Ishikawa (cell line): Measurements from ENCODE around the gene ACAP2.

Experiments
- CEBPB ChIP-seq: IDR thresholded peaks from 2 replicates; pipeline ENCODE4 v1.6.1; 2012
- CREB1 ChIP-seq: IDR thresholded peaks from 2 replicates; pipeline ENCODE4 v1.6.1; 2012; ENCODE audit warnings: low read depth
- EGR1 ChIP-seq: IDR thresholded peaks from 2 replicates; pipeline ENCODE4 v1.6.1; 2012
- EP300 ChIP-seq: IDR thresholded peaks from 2 replicates; pipeline ENCODE4 v1.6.1; 2012; ENCODE audit warnings: borderline replicate concordance
- FOXM1 ChIP-seq: IDR thresholded peaks from 2 replicates; pipeline ENCODE4 v1.6.1; 2012; ENCODE audit warnings: low read depth, borderline replicate concordance
- NFIC ChIP-seq: IDR thresholded peaks from 2 replicates; pipeline ENCODE4 v1.6.1; 2012
- RAD21 ChIP-seq: IDR thresholded peaks from 2 replicates; pipeline ENCODE4 v1.6.1; 2012; ENCODE audit warnings: low read depth
- TAF1 ChIP-seq: IDR thresholded peaks from 2 replicates; pipeline ENCODE4 v1.6.1; 2012; ENCODE audit warnings: low read depth, mild to moderate bottlenecking
- TCF12 ChIP-seq: IDR thresholded peaks from 2 replicates; pipeline ENCODE4 v1.6.1; 2012; ENCODE audit warnings: low read depth
- TEAD4 ChIP-seq: IDR thresholded peaks from 2 replicates; pipeline ENCODE4 v1.6.1; 2012
- YY1 ChIP-seq: IDR thresholded peaks from 2 replicates; pipeline ENCODE4 v1.6.1; 2012; ENCODE audit warnings: low read depth
- ZBTB7A ChIP-seq: IDR thresholded peaks from 2 replicates; pipeline ENCODE4 v1.6.1; 2012; ENCODE audit warnings: low read depth
- TF ChIP-seq, protein P1 (sequence below): IDR thresholded peaks from 2 replicates; pipeline ENCODE4 v1.6.1; 2012
- TF ChIP-seq, protein P2 (sequence below): IDR thresholded peaks from 2 replicates; pipeline ENCODE4 v1.6.1; 2012; ENCODE audit warnings: low read depth, mild to moderate bottlenecking
- TF ChIP-seq, protein P3 (sequence below): IDR thresholded peaks from 2 replicates; pipeline ENCODE4 v1.6.1; 2012

Gene ACAP2

DNA sequence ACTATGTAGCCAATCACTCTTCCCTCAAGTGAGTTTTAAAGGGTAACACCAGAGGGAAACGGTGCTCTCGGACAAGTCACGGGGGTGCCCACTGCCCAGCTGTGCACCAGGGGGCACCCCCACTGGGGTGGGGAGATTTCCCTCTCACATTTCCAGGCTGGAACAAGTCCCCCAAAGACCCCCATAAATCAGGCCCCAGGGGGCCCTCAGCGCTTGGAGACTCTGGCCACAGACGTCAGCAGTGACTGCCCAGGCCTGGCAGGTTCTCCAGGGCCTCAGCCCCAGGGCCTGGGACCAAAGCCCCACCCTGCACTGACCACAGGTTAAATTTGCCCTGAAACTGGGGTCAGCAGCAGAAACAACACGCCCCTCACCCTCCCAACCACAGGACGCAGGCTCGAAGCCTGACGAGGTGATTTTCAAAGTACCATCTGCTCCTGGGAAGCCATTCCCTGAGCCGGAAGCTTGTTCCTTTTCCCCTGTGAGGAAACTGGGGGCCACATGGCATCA, 188.8 kb downstream of the ACAP2 start:
- TF ChIP-seq NFIC (peak; percentile 36; the same call in 1 of the 2 replicates), TEAD4 (0 out of 2 replicates have a peak, but pooled peaks have one; percentile 11), TCF12 (peak; percentile 70), CREB1 (no peak), YY1 (no peak), EP300 (peak; percentile 74; the same call in 1 of the 2 replicates), FOXM1 (peak; percentile 45; the same call in 1 of the 2 replicates)
- TF ChIP-seq, protein P1, sequence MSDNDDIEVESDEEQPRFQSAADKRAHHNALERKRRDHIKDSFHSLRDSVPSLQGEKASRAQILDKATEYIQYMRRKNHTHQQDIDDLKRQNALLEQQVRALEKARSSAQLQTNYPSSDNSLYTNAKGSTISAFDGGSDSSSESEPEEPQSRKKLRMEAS = 0 out of 2 replicates have a peak, but pooled peaks have one; percentile 21

DNA sequence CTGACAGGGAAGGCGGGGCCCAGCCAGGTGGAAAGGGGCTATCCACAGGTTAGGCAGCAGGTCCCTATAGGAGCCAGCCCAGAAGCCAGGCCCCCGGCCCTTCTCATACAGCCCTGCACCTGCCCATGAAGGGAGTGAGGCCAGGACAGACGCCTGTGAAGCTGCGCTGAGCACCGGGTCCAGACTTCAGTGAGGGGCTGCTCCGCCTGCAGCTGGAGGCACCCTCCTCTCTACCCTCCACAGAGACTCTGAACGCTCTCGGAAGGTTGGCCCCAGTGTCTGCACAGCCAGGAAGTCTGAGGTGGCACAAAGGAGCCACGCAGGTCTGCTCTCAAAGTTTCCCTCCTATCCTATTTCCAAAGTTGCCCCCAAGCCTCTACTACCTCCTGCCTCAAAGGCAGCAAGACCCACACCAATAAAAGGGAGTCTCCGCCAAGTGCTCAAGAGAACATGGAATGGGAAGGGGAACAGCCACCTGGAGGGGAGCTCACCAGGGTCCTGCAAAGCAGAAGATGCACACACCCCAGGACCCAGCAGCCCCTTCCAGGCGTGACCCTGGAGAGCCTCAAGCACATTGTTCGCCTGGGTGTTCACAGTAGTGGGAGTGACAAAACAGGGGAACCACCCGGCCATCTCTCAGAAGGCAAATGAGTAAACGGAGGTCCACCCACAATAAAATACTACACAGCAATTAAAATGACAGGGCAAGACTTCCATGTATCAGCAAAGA, 191.3 kb downstream of the ACAP2 start:
- no peak for TF ChIP-seq YY1
- no peak for TF ChIP-seq RAD21
- no peak for TF ChIP-seq CEBPB
- TF ChIP-seq TEAD4 = no peak
- TF ChIP-seq TCF12 = no peak
- TF ChIP-seq, protein P2, sequence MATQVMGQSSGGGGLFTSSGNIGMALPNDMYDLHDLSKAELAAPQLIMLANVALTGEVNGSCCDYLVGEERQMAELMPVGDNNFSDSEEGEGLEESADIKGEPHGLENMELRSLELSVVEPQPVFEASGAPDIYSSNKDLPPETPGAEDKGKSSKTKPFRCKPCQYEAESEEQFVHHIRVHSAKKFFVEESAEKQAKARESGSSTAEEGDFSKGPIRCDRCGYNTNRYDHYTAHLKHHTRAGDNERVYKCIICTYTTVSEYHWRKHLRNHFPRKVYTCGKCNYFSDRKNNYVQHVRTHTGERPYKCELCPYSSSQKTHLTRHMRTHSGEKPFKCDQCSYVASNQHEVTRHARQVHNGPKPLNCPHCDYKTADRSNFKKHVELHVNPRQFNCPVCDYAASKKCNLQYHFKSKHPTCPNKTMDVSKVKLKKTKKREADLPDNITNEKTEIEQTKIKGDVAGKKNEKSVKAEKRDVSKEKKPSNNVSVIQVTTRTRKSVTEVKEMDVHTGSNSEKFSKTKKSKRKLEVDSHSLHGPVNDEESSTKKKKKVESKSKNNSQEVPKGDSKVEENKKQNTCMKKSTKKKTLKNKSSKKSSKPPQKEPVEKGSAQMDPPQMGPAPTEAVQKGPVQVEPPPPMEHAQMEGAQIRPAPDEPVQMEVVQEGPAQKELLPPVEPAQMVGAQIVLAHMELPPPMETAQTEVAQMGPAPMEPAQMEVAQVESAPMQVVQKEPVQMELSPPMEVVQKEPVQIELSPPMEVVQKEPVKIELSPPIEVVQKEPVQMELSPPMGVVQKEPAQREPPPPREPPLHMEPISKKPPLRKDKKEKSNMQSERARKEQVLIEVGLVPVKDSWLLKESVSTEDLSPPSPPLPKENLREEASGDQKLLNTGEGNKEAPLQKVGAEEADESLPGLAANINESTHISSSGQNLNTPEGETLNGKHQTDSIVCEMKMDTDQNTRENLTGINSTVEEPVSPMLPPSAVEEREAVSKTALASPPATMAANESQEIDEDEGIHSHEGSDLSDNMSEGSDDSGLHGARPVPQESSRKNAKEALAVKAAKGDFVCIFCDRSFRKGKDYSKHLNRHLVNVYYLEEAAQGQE = no peak
- no peak for TF ChIP-seq FOXM1
- TF ChIP-seq, protein P3, sequence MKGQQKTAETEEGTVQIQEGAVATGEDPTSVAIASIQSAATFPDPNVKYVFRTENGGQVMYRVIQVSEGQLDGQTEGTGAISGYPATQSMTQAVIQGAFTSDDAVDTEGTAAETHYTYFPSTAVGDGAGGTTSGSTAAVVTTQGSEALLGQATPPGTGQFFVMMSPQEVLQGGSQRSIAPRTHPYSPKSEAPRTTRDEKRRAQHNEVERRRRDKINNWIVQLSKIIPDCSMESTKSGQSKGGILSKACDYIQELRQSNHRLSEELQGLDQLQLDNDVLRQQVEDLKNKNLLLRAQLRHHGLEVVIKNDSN = no peak
- no peak for TF ChIP-seq CREB1
- TF ChIP-seq, protein P1 = no peak

DNA sequence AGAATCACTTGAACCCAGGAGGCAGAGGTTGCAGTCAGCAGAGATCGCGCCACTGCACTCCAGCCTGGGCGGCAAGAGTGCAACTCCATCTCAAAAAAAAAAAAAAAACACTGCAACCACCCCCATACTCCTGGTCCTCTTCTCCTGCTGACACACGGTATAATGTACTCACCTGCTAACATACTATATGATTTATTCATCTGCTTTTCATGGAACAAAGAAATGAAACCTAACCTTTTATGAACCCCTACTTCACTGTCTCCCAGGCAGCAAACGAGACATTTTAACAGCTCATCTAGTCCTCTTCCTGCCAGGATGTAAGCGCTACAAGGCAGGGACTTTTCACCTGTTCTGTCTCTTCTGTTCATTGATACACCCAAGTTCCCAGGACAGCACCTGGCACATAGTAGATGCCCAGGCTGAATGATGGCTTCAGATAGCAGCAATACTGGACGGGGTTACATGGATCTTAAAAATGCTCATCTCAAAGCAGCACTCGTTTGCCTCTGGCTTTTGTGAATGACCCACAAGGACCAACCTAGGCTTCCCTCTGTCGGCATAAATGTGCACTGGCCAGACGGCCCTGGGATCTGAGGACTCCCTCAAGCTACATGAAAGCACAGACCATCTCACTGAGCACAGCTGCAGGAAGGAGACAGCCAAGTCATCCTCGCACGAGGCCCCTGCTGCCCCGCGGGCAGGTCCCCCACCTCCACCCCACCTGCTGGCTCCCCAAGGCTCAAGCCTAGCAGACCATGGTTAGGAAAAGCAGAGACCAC, 192.2 kb downstream of the ACAP2 start:
- TF ChIP-seq TAF1 = no peak

DNA sequence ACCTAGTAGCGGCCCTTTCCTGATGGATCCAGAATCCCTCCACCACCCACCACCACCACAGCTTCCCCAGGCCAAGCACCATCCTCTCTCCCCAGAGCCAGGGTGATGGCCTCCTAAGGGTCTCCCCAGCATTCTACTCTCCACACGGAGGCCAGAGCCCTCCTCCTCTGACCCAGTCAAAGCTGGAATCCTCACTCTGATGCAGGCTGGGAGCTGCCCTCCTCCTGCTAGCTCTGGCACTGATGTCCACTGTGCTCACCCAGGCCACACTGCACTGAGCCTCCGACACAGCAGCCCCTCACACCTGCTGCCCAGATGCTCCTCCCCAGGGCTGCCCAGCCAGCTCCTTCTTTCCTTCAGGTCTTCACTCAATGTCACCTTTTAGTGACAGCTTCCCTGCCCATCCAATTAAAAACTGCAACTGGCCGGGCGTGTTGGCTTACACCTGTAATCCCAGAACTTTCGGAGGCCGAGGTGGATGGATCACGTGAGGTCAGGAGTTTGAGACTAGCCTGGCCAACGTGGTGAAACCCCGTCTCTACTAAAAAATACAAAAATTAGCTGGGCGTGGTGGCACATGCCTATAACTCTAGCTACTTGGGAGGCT, 192.9 kb downstream of the ACAP2 start:
- TF ChIP-seq TAF1 = no peak
- TF ChIP-seq TCF12 = no peak
- TF ChIP-seq, protein P2 = no peak

DNA sequence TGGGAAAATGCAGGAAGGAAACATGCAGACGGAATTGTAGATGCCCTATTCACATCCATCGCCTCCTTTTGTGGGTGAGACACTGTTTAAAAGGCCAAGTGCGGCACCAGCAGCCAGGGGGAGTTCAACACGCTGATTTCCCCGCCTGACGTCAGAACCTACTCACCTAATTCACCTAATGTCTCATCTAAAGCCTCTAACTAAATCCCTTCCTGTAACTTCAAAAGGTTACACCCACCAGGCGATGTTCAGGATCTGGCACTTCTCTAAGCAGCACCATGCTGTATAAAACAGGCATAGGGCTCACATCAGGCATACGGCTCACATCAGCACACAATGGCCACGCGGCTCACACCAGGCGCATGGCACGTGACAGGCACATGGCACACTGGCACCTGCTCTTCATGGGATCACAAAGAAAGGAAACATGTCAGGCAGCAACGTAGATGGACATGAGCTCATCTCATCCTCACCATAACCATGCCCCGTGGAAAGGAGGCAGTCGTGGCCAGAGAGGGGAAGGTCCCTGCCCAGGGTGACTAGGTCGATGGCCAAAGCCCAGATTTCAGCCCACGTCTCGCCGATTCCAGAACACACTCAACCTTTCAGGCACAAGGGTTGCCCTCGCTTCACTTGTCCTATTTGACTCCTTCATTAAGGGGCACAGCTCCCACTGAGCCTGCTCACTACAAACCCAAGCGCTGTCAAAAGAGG, 193.6 kb downstream of the ACAP2 start:
- TF ChIP-seq TCF12 (no peak), EGR1 (no peak), CREB1 (no peak)

DNA sequence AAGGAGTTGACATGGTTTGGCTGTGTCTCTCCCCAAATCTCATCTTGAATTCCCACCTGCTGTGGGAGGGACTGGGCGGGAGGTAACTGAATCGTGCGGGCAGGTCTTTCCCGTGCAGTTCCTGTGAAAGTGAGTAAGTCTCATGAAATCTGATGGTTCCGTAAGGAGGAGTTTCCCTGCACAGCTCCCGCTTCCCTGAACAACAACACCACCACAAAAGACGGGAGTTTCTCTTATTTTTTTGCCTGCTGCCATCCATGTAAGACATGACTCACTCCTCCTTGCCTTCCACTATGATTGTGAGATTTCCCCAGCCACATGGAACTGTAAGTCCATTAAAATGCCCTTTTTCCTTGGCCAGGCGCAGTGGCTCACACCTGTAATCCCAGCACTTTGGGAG, 194.5 kb downstream of the ACAP2 start:
- TF ChIP-seq, protein P2 = no peak
- TF ChIP-seq, protein P3 = no peak
- no peak for TF ChIP-seq FOXM1
- no peak for TF ChIP-seq YY1
- TF ChIP-seq ZBTB7A = no peak
- TF ChIP-seq, protein P1 = no peak
- TF ChIP-seq TEAD4 = no peak
- no peak for TF ChIP-seq TCF12
- TF ChIP-seq EP300 = no peak
- TF ChIP-seq EGR1 = no peak
- TF ChIP-seq RAD21 = no peak
- no peak for TF ChIP-seq TAF1
- TF ChIP-seq CEBPB = no peak
